Stomach (tissue), 9 donors: ENCODE data around the gene NXN. TPM values are rescaled to one million over a fixed set of nuclear protein-coding genes. Genes with fewer than 3 reads are reported as not detected.
"Not testable (repeated sequence)": the region's sequence is repeated elsewhere in the genome, so short reads cannot be mapped to it uniquely, and the experiment has no call there.

Experiments
- DNase-seq, 2 donors: peaks; one replicate each; pipeline versions ENCODE4 v3.0.0 to v3.0.0-alpha.2; 2013 to 2019
- H3K27ac ChIP-seq, 5 donors: fragments of 200-600 bp in 4 of 5; sonication (generic) in 4 of 5; one replicate each; pipeline ENCODE4 v1.5.1; 2013 to 2019; ENCODE audit warnings: mild to moderate bottlenecking in 1 of 5, moderate library complexity in 1 of 5
- H3K27me3 ChIP-seq, 3 donors: fragments of 200-600 bp; sonication (generic); one replicate each; pipeline ENCODE4 v1.5.1; 2017 to 2019; ENCODE audit warnings: mixed run types in 1 of 3
- H3K36me3 ChIP-seq, 4 donors: fragments of 200-600 bp; sonication (generic); 1 replicate in 3 of 4; 2 replicates in 1 of 4; pipeline ENCODE4 v1.5.1; 2016 to 2019
- H3K4me1 ChIP-seq, 4 donors: fragments of 200-600 bp; sonication (generic); one replicate each; pipeline ENCODE4 v1.5.1; 2016 to 2019
- H3K4me3 ChIP-seq, 4 donors: fragments of 200-600 bp; sonication (generic) in 3 of 4; one replicate each; pipeline ENCODE4 v1.5.1; 2016 to 2019; ENCODE audit warnings: mild to moderate bottlenecking in 1 of 4
- H3K9me3 ChIP-seq, 4 donors: fragments of 200-600 bp; sonication (generic); one replicate each; pipeline ENCODE4 v1.5.1; 2016 to 2019
- CTCF ChIP-seq, 7 experiments: fragments of 450-650 bp in 4 of 7; fragments of 200-600 bp in 3 of 7; sonication (generic) in 3 of 7; IDR thresholded peaks; one replicate each; pipeline ENCODE4 v1.5.1; 2016 to 2019; ENCODE audit warnings: antibody characterized with exemption in 7 of 7, control low read depth in 2 of 7, mild to moderate bottlenecking in 1 of 7
- EP300 ChIP-seq: sonication (generic); formaldehyde crosslinking; IDR thresholded peaks from one replicate; pipeline ENCODE4 v1.6.1; 2017; ENCODE audit warnings: antibody characterized with exemption
- POLR2A ChIP-seq, 4 donors: fragments of 450-650 bp; IDR thresholded peaks; one replicate each; pipeline ENCODE4 v1.6.1; 2016; ENCODE audit warnings: antibody characterized with exemption in 4 of 4, control low read depth in 2 of 4, mild to moderate bottlenecking in 1 of 4, moderate library complexity in 1 of 4
- POLR2AphosphoS5 ChIP-seq, 3 donors: sonication (generic); formaldehyde crosslinking; IDR thresholded peaks; one replicate each; pipeline ENCODE4 v1.6.1; 2016; ENCODE audit warnings: antibody characterized with exemption in 3 of 3
- WGBS, 5 donors: extraction: QIAGEN DNeasy Blood & Tissue Kit in 3 of 5; methylation state at CpG; one replicate each; pipeline versions ENCODE4 v1.1.5 to v1.1.7; 2013 to 2018; 5-methylcytosine and 5-hydroxymethylcytosine counted together
- intact Hi-C: fragments of 100-400 bp; cut with DNase I; formaldehyde crosslinking; loops from one replicate; pipeline ENCODE4 v1.15.1; 2023; ENCODE audit warnings: low total_unique reads
- polyA plus RNA-seq, 3 donors: library from polyadenylated mRNA; stranded (reverse); fragments of 200-250 nt; gene quantifications; one replicate each; pipeline ENCODE4 v1.2.3, GENCODE V29; 2013
- total RNA-seq, 5 donors: library from RNA; depleted of rRNA; stranded (reverse); fragments of >200 nt; gene quantifications; one replicate each; pipeline versions ENCODE4 v1.1.0 to v1.2.3, GENCODE V29; 2014 to 2016
- donor health status: healthy with polysubstance abuse.
- donor health status: Bipolar disorder and iron deficiency.
- donor health status: healthy.

NXN gene
- total and polyA plus RNA-seq, 8 donors = 17.9 to 47.8 (median 25.1) TPM

- Histone ChIP-seq H3K27ac (peak overlapping the region in 4 of 5 donors; percentile 35 to 63 (median 50)), H3K36me3 (no peaks in the 10 kb centered on the region), H3K4me1 (peaks cover 0 to 9% (median 2%) of the 10 kb centered on the region in 4 donors), H3K27me3 (no peaks in the 10 kb centered on the region), H3K9me3 (peaks cover 0 to 4% (median 0%) of the 10 kb centered on the region in 4 donors), H3K4me3 (no peak overlapping the region)
- WGBS, 5 donors = 48 to 75% (median 66%) methylated on average over 9 of the region's 9 CpGs
- DNase-seq = peak in 1 of 2 donors; percentile 67
- no peak for TF ChIP-seq EP300
- TF ChIP-seq POLR2AphosphoS5 (IDR thresholded peaks at IDR 0.05) = peak in 1 of 3 donors; percentile 28
- TF ChIP-seq POLR2A (IDR thresholded peaks at IDR 0.05) = no peak
- intact Hi-C loops = no loop called here
Measured at GRCh38 chr17:835263-835662, 144.3 kb downstream of the NXN start.

GRCh38 chr17:834136-834535, 145.4 kb downstream of the NXN start:
- no peak overlapping the region for H3K4me3 ChIP-seq
- intact Hi-C loops = no loop called here
- no peaks in the 10 kb centered on the region for H3K27me3 ChIP-seq
- H3K4me1 ChIP-seq = peaks cover 0 to 9% (median 2%) of the 10 kb centered on the region in 4 donors
- WGBS, 5 donors = 70 to 88% (median 85%) methylated on average over 3 to 6 of the region's 6 CpGs
- peak overlapping the region in 1 of 5 donors; percentile 63 for H3K27ac ChIP-seq
- no peak for TF ChIP-seq CTCF (IDR thresholded peaks at IDR 0.05)
- no peak for TF ChIP-seq POLR2A (IDR thresholded peaks at IDR 0.05)
- TF ChIP-seq POLR2AphosphoS5 (IDR thresholded peaks at IDR 0.05) = no peak
- no peak for TF ChIP-seq EP300
- H3K36me3 ChIP-seq = no peaks in the 10 kb centered on the region
- H3K9me3 ChIP-seq = peaks cover 0 to 4% (median 0%) of the 10 kb centered on the region in 4 donors
- no peak for DNase-seq

GRCh38 chr17:830950-831349, 148.6 kb downstream of the NXN start:
- DNase-seq = no peak
- intact Hi-C loops = no loop called here
- H3K4me1 ChIP-seq = peaks cover 0 to 9% (median under 1%) of the 10 kb centered on the region in 4 donors
- H3K9me3 ChIP-seq = peaks cover 0 to 4% (median 0%) of the 10 kb centered on the region in 4 donors
- H3K4me3 ChIP-seq = no peak overlapping the region
- WGBS, 5 donors = 84 to 87% (median 85%) methylated on average over 7 of the region's 7 CpGs
- no peak for TF ChIP-seq CTCF (IDR thresholded peaks at IDR 0.05)
- no peak for TF ChIP-seq POLR2AphosphoS5 (IDR thresholded peaks at IDR 0.05)
- no peak for TF ChIP-seq EP300
- TF ChIP-seq POLR2A (IDR thresholded peaks at IDR 0.05) = no peak
- H3K27me3 ChIP-seq = no peaks in the 10 kb centered on the region
- no peak overlapping the region for H3K27ac ChIP-seq
- peaks cover 0 to 2% (median under 1%) of the 10 kb centered on the region in 4 donors for H3K36me3 ChIP-seq

GRCh38 chr17:830381-830780, 149.2 kb downstream of the NXN start:
- intact Hi-C loops = no loop called here
- no peak for DNase-seq
- Histone ChIP-seq H3K27ac (no peak overlapping the region), H3K4me3 (no peak overlapping the region), H3K27me3 (no peaks in the 10 kb centered on the region), H3K36me3 (peaks cover 1 to 8% (median 6%) of the 10 kb centered on the region in 4 donors), H3K9me3 (peaks cover 0 to 4% (median 0%) of the 10 kb centered on the region in 4 donors), H3K4me1 (peaks cover 0 to 9% (median 0%) of the 10 kb centered on the region in 4 donors)
- TF ChIP-seq CTCF (IDR thresholded peaks at IDR 0.05) (no peak), EP300 (no peak), POLR2AphosphoS5 (IDR thresholded peaks at IDR 0.05) (no peak), POLR2A (IDR thresholded peaks at IDR 0.05) (no peak)
- 74 to 84% (median 78%) methylated on average over 19 of the region's 19 CpGs for WGBS, 5 donors

- peaks cover 4 to 15% (median 13%) of the 10 kb centered on the region in 4 donors for H3K36me3 ChIP-seq
- H3K4me1 ChIP-seq, H3K27me3 ChIP-seq, H3K27ac ChIP-seq, H3K4me3 ChIP-seq, H3K9me3 ChIP-seq, intact Hi-C loops, DNase-seq: not testable (repeated sequence)
- 64 to 90% (median 71%) methylated on average over 3 of the region's 3 CpGs for WGBS, 5 donors
Measured at GRCh38 chr17:829614-830013, 150.0 kb downstream of the NXN start.
